SKM-1 (cell line): Measurements from ENCODE around the gene HIRA.
A peak's percentile ranks its signal among the peaks of the same experiment; 100 is the strongest.

Experiments
- DNase-seq: peaks from one replicate; lab custom pipeline; 2025; ENCODE audit not compliant: unreplicated experiment; lab: John Stamatoyannopoulos, UW

Gene HIRA

GRCh38 chr22:19290400-19291217 lies 140.9 kb downstream of the HIRA start:
- peak; percentile 1 for DNase-seq

- DNase-seq, result no peak
Measured at GRCh38 chr22:19289475-19290161, 141.9 kb downstream of the HIRA start.

DNA sequence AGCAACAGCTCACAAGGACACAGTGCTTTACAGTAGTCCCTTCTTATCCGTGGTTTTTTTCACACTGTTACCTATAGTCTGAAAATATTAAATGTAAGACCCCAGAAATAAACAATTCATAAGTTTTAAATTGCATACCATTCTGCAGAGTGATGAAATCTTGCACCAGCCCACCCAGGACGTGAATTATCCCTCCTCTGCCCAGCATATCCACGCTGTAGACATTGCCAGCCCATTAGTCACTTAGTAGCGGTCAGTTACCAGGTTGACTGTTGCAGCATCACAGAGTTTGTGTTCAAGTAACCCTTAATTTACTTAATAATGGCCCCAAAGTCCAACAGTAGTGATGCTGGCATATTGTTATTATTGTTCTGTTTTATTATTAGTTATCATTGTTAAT lies 143.6 kb downstream of the HIRA start:
- DNase-seq, result no peak

GRCh38 chr22:19287076-19287707 lies 144.3 kb downstream of the HIRA start:
- no peak for DNase-seq

DNA sequence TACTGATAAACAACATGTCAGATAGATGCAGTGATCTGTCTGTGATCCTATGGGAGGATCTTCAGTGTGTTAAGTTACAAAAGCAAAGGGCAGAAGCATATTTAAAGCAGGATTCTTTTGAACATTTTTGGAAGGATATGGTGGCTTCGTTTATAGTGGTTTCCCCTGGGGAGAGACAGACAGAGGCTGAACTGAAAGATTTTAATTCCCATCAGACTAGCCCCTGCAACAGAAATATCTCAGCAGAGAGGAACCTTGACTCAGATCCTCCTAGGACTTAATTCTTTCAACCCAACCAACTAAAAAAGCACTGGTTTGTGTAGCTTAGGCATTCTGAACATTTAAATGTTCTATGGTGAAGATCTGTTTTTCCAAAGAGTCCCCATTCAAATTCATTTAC lies 145.7 kb downstream of the HIRA start:
- no peak for DNase-seq
